Nephron progenitor cell (in vitro differentiated cells): ENCODE measurements around the gene POLE.
"Not testable (repeated sequence)": the region's sequence is repeated elsewhere in the genome, so short reads cannot be mapped to it uniquely, and the experiment has no call there.

Experiments used
- DNase-seq: peaks from one replicate; pipeline ENCODE4 v3.0.0; 2021
- H3K27ac Mint-ChIP-seq: 2 replicates; pipeline ENCODE4 v1.8.0; 2021; ENCODE audit warnings: mild to moderate bottlenecking, moderate library complexity, mixed read lengths
- H3K27me3 Mint-ChIP-seq: 2 replicates; pipeline ENCODE4 v1.8.0; 2021; ENCODE audit warnings: mild to moderate bottlenecking, low read depth, mixed read lengths; ENCODE audit not compliant: poor library complexity
- H3K36me3 Mint-ChIP-seq: 2 replicates; pipeline ENCODE4 v1.8.0; 2021; ENCODE audit warnings: low read depth, mixed read lengths
- H3K4me1 Mint-ChIP-seq: 2 replicates; pipeline ENCODE4 v1.8.0; 2021; ENCODE audit warnings: mixed read lengths
- H3K4me3 Mint-ChIP-seq: 2 replicates; pipeline ENCODE4 v1.8.0; 2021; ENCODE audit warnings: mild to moderate bottlenecking, moderate library complexity, mixed read lengths
- H3K9me3 Mint-ChIP-seq: 2 replicates; pipeline ENCODE4 v1.8.0; 2021; ENCODE audit warnings: mild to moderate bottlenecking, moderate library complexity, mixed read lengths
- TF ChIP-seq, protein P1 (sequence below): fragments of 200-600 bp; sonication (generic); IDR thresholded peaks from 2 replicates; pipeline ENCODE4 v1.5.0; 2021; ENCODE audit warnings: antibody characterized with exemption

The POLE gene

GRCh38 chr12:132700212-132700822 lies 13.2 kb upstream of the POLE start:
- no peaks in the 10 kb centered on the region for H3K9me3 Mint-ChIP-seq
- peaks cover 3% of the 10 kb centered on the region for H3K27me3 Mint-ChIP-seq
- H3K27ac Mint-ChIP-seq, result peak overlapping the region; percentile 9
- no peak for DNase-seq
- H3K4me1 Mint-ChIP-seq, result peaks cover 26% of the 10 kb centered on the region
- no peak overlapping the region for H3K4me3 Mint-ChIP-seq
- H3K36me3 Mint-ChIP-seq, result peaks cover 46% of the 10 kb centered on the region
- TF ChIP-seq, protein P1, sequence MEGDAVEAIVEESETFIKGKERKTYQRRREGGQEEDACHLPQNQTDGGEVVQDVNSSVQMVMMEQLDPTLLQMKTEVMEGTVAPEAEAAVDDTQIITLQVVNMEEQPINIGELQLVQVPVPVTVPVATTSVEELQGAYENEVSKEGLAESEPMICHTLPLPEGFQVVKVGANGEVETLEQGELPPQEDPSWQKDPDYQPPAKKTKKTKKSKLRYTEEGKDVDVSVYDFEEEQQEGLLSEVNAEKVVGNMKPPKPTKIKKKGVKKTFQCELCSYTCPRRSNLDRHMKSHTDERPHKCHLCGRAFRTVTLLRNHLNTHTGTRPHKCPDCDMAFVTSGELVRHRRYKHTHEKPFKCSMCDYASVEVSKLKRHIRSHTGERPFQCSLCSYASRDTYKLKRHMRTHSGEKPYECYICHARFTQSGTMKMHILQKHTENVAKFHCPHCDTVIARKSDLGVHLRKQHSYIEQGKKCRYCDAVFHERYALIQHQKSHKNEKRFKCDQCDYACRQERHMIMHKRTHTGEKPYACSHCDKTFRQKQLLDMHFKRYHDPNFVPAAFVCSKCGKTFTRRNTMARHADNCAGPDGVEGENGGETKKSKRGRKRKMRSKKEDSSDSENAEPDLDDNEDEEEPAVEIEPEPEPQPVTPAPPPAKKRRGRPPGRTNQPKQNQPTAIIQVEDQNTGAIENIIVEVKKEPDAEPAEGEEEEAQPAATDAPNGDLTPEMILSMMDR, result no peak

DNA sequence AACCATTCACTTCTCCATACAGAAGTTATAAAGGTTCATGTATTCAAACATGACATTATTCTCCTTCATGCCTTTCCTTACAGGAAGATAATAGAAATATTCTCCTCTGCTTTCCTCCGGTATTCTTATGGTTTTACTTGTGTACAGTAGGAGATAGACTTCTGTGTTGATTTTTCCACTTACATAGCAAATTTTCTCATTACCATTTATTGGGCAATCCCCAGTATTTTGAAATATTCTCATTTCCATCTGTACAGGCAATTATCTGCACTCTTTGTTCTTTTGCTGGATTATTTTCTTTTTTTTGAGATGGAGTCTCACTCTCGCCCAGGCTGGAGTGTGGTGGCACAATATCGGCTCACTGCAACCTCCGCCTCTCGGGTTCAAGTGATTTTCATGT lies 11.2 kb upstream of the POLE start:
- H3K27ac Mint-ChIP-seq, result no peak overlapping the region
- H3K9me3 Mint-ChIP-seq, result no peaks in the 10 kb centered on the region
- peaks cover 36% of the 10 kb centered on the region for H3K36me3 Mint-ChIP-seq
- TF ChIP-seq, protein P1, result no peak
- no peak for DNase-seq
- peaks cover 6% of the 10 kb centered on the region for H3K27me3 Mint-ChIP-seq
- peaks cover 14% of the 10 kb centered on the region for H3K4me1 Mint-ChIP-seq
- no peak overlapping the region for H3K4me3 Mint-ChIP-seq

- Mint-ChIP-seq H3K4me3 (no peak overlapping the region), H3K36me3 (peaks cover 34% of the 10 kb centered on the region), H3K27me3 (peaks cover 2% of the 10 kb centered on the region), H3K4me1 (peaks cover 3% of the 10 kb centered on the region), H3K9me3 (no peaks in the 10 kb centered on the region), H3K27ac (no peak overlapping the region)
- no peak for DNase-seq
- TF ChIP-seq, protein P1, result no peak
Measured at GRCh38 chr12:132695431-132695830, 8.3 kb upstream of the POLE start.

DNA sequence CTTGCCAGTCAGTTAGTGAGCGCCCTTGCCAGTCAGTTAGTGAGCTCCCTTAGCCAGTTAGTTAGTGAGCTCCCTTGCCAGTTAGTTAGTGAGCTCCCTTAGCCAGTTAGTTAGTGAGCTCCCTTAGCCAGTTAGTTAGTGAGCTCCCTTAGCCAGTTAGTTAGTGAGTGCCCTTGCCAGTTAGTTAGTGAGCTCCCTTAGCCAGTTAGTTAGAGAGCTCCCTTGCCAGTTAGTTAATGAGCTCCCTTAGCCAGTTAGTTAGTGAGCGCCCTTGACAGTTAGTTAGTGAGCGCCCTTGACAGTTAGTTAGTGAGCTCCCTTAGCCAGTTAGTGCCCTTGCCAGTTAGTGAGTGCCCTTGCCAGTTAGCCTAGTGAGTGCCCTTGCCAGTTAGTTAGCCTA lies 7.7 kb upstream of the POLE start:
- H3K36me3 Mint-ChIP-seq, result peaks cover 35% of the 10 kb centered on the region
- not testable (repeated sequence) for H3K9me3 Mint-ChIP-seq, H3K4me1 Mint-ChIP-seq, H3K4me3 Mint-ChIP-seq, DNase-seq, H3K27ac Mint-ChIP-seq, H3K27me3 Mint-ChIP-seq

DNA sequence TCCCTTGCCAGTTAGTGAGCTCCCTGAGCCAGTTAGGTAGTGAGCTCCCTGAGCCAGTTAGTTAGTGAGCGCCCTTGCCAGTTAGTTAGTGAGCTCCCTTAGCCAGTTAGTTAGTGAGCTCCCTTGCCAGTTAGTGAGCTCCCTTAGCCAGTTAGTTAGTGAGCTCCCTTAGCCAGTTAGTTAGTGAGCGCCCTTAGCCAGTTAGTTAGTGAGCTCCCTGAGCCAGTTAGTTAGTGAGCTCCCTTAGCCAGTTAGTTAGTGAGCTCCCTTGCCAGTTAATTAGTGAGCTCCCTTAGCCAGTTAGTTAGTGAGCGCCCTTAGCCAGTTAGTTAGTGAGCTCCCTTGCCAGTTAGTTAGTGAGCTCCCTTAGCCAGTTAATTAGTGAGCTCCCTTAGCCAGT lies 4.9 kb upstream of the POLE start:
- peaks cover 20% of the 10 kb centered on the region for H3K27me3 Mint-ChIP-seq

DNA sequence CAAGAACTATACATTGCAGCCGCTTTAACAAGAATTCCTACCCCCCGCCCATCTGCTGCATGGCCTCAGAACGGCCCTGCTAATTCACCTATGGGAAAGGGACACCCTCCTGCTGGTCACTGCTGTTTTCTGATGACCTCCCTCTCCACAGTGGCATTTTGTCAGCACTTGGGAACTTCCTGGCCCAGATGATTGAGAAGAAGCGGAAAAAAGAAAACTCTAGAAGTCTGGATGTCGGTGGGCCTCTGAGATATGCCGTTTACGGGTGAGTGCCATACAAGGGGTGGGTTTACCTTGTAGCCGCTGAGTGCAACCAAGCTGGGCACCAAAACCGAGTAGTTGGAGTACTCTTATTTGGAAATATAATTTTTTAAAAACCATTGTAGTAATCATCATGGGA lies 3.0 kb upstream of the POLE start:
- H3K27ac Mint-ChIP-seq, result no peak overlapping the region
- peaks cover 23% of the 10 kb centered on the region for H3K4me1 Mint-ChIP-seq
- H3K27me3 Mint-ChIP-seq, result peaks cover 19% of the 10 kb centered on the region
- peaks cover 19% of the 10 kb centered on the region for H3K36me3 Mint-ChIP-seq
- no peak for DNase-seq
- TF ChIP-seq, protein P1, result no peak
- no peaks in the 10 kb centered on the region for H3K9me3 Mint-ChIP-seq
- peak overlapping the region; percentile 68 for H3K4me3 Mint-ChIP-seq

More for the DNA sequence above, 4.9 kb upstream of the POLE start:
- not testable (repeated sequence) for H3K9me3 Mint-ChIP-seq, H3K4me3 Mint-ChIP-seq, H3K27ac Mint-ChIP-seq, DNase-seq
- Mint-ChIP-seq H3K4me1 (peaks cover 12% of the 10 kb centered on the region), H3K36me3 (peaks cover 20% of the 10 kb centered on the region)

- H3K4me3 Mint-ChIP-seq, result peak overlapping the region; percentile 68
- H3K27ac Mint-ChIP-seq, result no peak overlapping the region
- H3K9me3 Mint-ChIP-seq, result no peaks in the 10 kb centered on the region
- TF ChIP-seq, protein P1, result no peak
- no peak for DNase-seq
- H3K4me1 Mint-ChIP-seq, result peaks cover 24% of the 10 kb centered on the region
- H3K27me3 Mint-ChIP-seq, result peaks cover 17% of the 10 kb centered on the region
- H3K36me3 Mint-ChIP-seq, result peaks cover 20% of the 10 kb centered on the region
Measured at GRCh38 chr12:132689227-132689626, 2.1 kb upstream of the POLE start.
